HG02852 (cell line): ENCODE results near the gene EIF4EBP2.

Experiments used
- ATAC-seq: cut with Tn5 transposase; IDR thresholded peaks from one replicate; pipeline ENCODE4 v1.9.1; 2021; ENCODE audit warnings: mild to moderate bottlenecking, moderate library complexity; ENCODE audit not compliant: unreplicated experiment

EIF4EBP2 gene

GRCh38 chr10:70430493-70431445 lies 26.8 kb downstream of the EIF4EBP2 start:
- ATAC-seq: no peak

- no peak for ATAC-seq
Observed at GRCh38 chr10:70432101-70432500, 28.2 kb downstream of the EIF4EBP2 start.

GRCh38 chr10:70432561-70433263 lies 28.8 kb downstream of the EIF4EBP2 start:
- no peak for ATAC-seq

GRCh38 chr10:70433581-70434280 lies 29.8 kb downstream of the EIF4EBP2 start:
- ATAC-seq: no peak

GRCh38 chr10:70435241-70436085 lies 31.5 kb downstream of the EIF4EBP2 start:
- no peak for ATAC-seq

- ATAC-seq: no peak
Observed at GRCh38 chr10:70437721-70438120, 33.8 kb downstream of the EIF4EBP2 start.

GRCh38 chr10:70440296-70441160 lies 36.6 kb downstream of the EIF4EBP2 start:
- ATAC-seq: no peak

- no peak for ATAC-seq
Observed at GRCh38 chr10:70441161-70441894, 37.4 kb downstream of the EIF4EBP2 start, which contains the start of gene NODAL. TSS of gene NODAL (minus strand) at chr10:70441681. CDS start at chr10:70441667, 14 bp downstream.

GRCh38 chr10:70441895-70442309 lies 38.0 kb downstream of the EIF4EBP2 start:
- ATAC-seq: no peak

- no peak for ATAC-seq
Observed at GRCh38 chr10:70442332-70442988, 38.5 kb downstream of the EIF4EBP2 start.

GRCh38 chr10:70444744-70445143 lies 40.8 kb downstream of the EIF4EBP2 start:
- ATAC-seq: no peak

- no peak for ATAC-seq
Observed at GRCh38 chr10:70445718-70446657, 42.0 kb downstream of the EIF4EBP2 start.

- ATAC-seq: no peak
Observed at GRCh38 chr10:70448236-70448635, 44.3 kb downstream of the EIF4EBP2 start.

- ATAC-seq: no peak
Observed at GRCh38 chr10:70455213-70455630, 51.3 kb downstream of the EIF4EBP2 start.

GRCh38 chr10:70456164-70456563 lies 52.2 kb downstream of the EIF4EBP2 start:
- ATAC-seq: no peak

- no peak for ATAC-seq
Observed at GRCh38 chr10:70457759-70458305, 53.9 kb downstream of the EIF4EBP2 start.
